Kidney capillary endothelial cell (primary cell): ENCODE data around the gene TTC34.
"Not testable (repeated sequence)": the region's sequence is repeated elsewhere in the genome, so short reads cannot be mapped to it uniquely, and the experiment has no call there.

Experiments used
- DNase-seq: peaks from one replicate; pipeline ENCODE4 v3.0.0-alpha.2; 2018; ENCODE audit warnings: low spot score

Gene TTC34

GRCh38 chr1:2798958-2799357 lies 2.5 kb downstream of the TTC34 start:
- DNase-seq = not testable (repeated sequence)

GRCh38 chr1:2797741-2798016 lies 3.8 kb downstream of the TTC34 start:
- no peak for DNase-seq

- no peak for DNase-seq
These were observed 4.4 kb downstream of the TTC34 start for GRCh38 chr1:2796890-2797740.

DNA sequence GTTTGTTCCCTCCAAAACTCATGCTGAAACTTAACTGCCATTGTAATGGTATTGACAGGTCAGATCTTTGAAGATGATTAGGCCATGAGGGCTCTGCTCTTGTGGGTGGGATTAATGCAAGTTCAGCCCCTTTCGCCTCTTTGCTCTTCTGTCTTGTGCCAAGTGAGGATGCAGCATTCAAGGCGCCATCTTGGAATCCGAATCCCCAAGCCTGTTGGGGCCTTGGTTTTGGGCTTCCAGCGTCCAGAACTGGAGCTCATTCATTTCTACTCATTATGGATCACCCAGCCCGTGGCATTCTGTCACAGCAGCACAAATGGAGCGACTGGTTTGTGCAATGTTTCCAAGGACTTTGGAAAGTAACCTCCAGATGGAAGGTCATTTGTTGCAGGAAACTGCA lies 5.6 kb downstream of the TTC34 start:
- no peak for DNase-seq

DNA sequence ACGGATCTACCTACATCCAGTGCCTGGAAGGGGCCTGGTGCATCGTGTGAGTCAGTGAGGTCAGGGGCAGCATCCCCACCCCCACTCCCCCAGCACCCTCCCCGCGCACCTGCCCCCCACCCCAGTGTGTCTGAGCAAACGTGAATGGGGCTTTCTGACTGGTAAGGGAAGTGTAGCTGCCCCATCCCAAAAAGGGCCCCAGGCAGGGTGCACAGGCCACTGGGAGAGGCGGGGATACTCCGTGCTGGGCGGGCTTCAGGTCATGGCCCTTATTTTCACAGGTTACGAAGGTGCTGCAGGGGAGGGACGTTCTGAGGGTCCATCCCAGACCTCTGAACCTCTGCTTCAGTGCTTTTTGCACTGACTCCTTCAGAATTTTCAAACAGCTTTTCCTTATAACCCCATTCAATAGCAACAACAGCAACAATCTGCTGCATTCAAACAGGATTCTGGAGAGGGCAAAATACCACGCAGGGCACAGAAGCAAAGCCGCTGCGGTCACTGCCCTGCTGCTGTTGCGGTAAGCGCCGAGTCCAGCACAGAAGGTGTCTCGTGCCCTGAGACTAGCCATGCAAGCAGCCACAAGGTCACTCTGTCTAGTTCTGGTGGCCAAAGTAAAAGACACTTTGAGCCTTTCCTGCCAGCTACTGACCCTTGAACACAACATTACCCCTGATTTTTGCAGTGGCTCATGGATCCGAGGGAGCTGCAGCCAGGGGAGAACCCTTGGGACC lies 10.3 kb downstream of the TTC34 start:
- no peak for DNase-seq

DNA sequence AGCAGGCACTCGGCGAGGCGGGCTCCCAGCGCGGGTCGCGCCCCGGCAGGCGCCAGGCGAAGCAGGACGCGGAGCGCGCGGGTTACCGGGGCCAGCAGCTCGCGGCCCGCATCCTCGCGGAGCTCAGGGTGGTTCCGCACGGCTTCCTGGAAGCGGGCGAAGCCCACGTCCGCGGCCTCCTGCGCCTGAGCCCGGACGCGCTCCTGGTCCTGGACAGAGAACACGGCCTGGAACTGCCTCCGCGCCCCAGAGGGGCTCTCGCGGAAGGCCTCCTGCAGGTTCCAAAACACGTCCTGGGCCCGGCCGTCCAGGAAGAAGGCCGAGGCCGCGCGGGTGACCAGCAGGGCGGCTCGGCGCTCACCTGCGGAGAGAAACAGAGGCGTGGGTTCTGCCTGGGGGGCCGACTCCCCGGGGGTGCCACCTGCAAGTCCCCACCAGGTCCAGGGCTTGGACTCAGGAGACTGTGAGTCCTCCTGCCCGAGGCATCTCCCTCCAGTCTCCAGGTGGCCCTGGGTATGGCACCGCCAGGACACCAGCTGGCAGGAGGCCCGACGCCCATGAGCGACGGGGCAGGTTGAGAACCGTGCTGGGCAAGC lies 11.4 kb downstream of the TTC34 start:
- DNase-seq = no peak

- peak; percentile 22 for DNase-seq
These were observed 12.1 kb downstream of the TTC34 start for GRCh38 chr1:2789164-2789985.

GRCh38 chr1:2788506-2789163 lies 12.9 kb downstream of the TTC34 start:
- no peak for DNase-seq

DNA sequence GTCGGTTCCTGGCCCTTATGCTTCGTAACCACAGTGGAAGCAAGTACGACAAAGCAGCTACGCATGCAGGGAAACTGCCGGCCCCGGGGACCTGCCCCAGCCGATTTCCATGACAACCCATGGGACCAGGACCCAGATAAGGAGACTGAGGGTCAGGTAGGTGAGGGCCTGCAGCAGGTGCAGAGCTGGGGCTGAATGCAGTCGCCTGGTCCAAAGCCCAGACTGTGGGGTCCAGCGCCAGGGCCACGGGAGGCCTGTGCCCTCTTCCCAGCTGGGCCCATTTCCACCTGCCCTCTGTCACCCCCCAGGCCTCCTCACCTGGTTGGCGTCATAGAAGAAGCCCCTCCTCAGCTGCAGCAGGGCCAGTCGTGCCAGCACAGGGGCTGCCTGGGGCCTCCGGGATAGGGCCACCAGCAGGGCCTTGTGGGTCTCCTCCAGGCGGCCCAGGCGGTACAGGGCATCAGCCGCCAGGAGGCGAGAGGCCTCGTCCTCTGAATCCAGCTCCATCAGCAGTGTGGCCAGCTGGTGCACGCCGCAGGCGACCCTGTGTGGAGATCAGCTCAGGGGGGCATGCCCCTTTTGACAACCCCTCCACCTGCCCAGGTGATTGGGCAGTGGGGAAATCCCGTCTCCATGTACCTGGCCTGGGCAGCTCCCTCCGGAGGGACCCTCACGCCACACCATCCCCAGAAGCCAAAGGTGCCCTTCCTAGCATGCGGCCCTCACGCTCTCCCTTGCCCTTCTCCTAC lies 14.2 kb downstream of the TTC34 start:
- DNase-seq = no peak

DNA sequence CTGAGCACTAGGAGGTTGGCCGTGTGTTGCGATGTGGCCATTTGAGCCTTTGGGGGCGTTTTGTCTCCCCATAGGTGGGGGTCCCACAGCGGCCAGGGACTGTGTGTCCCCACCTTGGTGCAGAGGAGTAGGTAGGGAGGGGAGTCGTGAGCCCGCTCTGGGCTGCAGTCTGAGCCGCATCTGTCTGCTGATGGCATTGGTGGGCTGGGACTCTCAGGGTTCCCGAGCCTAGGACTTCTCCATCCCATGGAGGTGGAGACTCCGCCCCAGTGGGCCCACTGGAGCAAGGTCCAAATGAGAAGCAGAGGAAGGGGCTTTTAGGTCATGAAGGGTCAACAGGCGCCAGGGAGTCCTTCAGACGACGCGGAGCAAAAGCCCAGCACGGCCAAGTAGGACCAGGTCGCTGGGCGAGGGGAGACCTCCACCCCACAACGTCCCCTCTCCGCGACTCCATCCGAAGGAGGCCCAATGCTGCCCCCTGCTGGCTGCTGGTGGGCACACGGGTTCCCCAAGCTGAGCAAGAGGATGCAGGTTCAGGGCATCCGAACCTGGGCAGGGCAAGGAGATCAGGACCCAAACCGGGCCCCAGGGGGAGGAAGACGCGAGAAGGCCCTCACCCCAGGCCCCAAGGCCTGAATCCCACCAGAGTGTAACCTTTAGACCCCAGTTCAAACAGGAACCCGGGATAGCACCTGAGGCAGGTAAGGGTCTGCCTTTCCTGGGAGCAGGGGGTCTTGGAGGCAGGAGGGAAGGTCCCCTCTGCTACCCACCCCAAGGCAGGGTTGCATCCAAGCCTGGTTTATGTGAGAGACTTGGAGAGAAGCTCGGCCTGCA lies 14.9 kb downstream of the TTC34 start:
- DNase-seq = peak; percentile 10

DNA sequence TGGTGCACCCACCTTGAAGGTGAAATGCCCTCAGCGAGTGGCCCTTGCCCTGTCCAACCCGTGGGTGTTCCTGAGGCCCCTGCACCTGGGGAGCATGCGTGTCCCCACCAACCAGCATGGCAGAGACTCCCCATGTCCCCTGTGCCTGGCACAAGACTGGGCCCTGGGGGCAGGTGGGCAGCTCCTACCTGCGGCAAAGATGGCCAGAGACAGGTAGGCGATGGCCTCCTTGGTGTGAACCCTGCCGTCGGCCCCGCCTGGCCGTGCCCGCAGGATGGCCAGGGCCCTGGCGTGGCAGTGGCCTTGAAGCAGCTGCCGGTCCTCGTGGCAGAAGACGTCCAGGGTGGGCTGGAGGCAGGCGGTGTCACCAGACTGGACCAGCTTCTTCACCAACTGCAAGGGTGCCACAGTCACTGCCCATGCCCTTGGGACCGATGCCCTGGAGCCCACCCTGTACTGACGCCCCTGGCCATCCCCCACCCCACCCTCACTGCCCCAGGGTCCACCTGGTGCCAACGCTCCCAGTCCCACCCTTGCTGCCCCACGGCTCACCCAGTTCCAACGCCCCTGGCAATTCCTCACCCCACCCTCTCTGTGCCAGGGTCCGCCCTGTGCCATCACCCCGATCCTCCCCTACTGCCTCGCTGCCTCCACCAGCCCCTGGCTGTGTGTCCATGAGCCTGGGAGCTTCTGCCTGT lies 15.7 kb downstream of the TTC34 start:
- no peak for DNase-seq

DNA sequence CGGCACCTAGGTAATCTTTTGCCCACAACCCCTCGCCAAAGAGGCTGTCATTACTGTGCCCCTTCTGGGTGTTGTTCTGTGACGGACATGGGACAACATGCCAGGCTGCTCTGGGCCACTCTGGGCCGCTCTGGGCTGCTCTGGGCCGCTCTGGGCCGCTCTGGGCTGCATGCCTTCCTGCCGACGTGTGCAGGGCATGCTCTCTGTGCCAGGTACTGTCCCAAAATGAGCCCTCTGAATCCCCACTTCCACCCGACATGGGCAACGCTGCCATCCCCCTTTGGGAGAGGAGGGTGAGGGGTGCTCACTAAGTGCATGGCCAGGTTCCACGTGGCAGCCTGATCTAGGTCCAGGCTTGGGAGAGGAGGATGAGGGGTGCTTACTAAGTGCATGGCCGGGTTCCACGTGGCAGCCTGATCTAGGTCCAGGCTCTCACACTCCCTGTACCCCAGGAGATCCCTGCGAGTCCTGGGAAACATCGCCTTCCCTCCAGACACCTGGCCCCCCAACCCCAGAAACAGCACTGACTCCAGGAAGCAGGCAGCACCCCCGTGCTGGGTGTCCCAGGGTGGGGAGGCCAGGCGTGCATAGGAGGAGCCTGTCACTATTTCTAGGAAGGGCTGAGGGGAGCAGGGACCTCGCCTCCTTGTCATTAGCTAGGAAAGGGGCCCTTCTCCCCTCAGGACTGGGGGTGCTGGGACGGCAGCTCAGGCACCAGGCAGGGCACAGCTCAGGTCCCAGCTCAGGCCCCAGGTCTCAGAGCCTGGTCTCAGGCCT lies 16.5 kb downstream of the TTC34 start:
- no peak for DNase-seq

DNA sequence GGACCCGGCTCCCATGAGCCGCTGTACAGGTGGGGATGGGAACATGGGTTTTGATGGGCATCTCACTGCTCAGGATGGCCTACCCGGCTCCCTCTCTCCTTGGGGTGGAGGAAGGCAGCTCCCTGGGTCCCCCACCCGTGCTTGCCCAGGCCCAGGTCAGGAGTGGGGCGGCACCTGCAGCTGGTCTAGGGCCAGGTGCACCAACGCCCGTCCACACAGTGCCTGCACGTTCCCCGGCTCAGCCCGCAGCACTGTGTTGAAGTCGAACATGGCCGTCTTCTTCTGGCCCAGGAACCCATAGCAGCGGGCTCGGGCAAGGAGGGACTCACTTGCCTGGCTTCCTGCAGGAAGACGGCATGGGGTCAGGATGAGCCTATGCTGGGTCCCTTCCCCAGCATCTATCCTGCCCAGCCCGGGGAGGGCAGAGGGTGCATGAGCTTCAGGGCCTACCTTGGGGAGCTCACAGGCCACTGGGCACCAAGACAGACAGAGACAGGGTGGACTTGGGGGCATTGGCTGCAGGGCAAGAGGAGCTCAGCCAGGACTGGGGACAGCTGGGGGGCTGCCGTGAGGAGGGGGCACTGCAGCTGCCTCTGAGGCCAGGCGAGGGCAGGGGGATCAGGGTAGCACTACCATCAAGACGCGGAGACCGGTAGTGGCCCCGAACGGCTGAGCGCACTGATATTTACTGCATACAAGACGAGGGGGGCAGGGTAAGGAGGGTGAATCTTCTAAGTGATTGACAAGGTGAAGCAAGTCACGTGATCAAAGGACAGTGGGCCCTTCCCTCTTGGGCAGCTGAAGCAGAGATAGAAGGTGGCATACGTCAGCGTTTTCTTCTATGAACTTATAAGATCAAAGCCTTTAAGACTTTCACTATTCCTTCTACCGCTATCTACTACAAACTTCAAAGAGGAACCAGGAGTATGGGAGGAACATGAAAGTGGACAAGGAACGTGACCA lies 17.8 kb downstream of the TTC34 start:
- DNase-seq = no peak

DNA sequence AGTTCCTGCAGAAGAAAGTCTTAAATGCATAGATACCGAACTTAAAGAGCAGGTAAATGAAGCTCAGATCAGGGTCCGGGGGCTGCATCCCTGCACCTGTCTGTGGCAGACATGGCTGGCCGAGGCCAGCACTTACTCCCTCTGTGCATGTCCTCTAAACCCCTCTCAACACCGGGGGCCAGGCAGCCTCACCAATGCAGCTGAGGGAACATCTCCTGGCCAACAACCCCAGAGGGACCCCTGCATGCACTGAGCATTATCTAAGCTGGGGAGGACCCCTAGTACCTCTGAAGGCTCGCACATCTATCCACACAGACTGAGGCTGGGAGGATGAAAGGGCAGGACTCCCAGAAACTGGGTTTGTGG lies 18.4 kb downstream of the TTC34 start:
- no peak for DNase-seq

DNA sequence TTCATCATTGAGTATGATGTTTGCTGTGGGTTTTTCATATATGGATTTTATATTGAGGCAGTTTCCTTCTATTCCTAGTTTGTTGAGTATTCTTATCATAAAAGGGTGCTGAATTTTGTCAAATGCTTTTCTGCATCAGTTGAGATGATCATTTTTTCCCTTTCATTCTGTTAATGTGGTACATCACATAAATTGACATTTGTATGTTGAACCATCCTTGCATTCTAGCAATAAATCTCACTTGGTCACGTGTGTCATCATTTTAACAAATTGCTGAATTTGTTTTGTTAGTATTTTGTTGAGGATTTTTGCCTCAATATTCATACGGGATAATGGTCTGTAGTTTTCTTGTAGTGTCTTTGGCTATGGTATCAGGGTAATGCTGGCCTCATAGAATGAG lies 19.9 kb downstream of the TTC34 start:
- DNase-seq = no peak

- DNase-seq = no peak
These were observed 23.3 kb downstream of the TTC34 start for GRCh38 chr1:2778220-2778592.

GRCh38 chr1:2777424-2778219 lies 23.9 kb downstream of the TTC34 start:
- no peak for DNase-seq
